Upper lobe of left lung (tissue), 6 donors: ENCODE results near the gene EMSY. TPM values are rescaled to one million over a fixed set of nuclear protein-coding genes. Genes with fewer than 3 reads are reported as not detected.
A peak's percentile ranks its signal among the peaks of the same experiment; 100 is the strongest.
"Not testable (repeated sequence)": the region's sequence is repeated elsewhere in the genome, so short reads cannot be mapped to it uniquely, and the experiment has no call there.

ENCODE experiments used
- ATAC-seq, 2 donors: fragments of 200-7000 bp; cut with Tn5 transposase; one replicate each; pipeline ENCODE4 v1.9.1; 2022; ENCODE audit warnings: mild to moderate bottlenecking in 2 of 2, moderate library complexity in 2 of 2; ENCODE audit not compliant: low FRiP score in 2 of 2
- DNase-seq, 2 donors: peaks; one replicate each; pipeline ENCODE4 v3.0.0-alpha.2; 2019 to 2020
- H3K27ac ChIP-seq, 4 donors: fragments of 200-600 bp; sonication (generic); one replicate each; pipeline ENCODE4 v1.5.1; 2016 to 2019
- H3K27me3 ChIP-seq, 4 donors: fragments of 200-600 bp; sonication (generic); one replicate each; pipeline ENCODE4 v1.5.1; 2017 to 2019
- H3K36me3 ChIP-seq, 4 donors: fragments of 200-600 bp; sonication (generic); one replicate each; pipeline ENCODE4 v1.5.1; 2016 to 2019
- H3K4me1 ChIP-seq, 4 donors: fragments of 200-600 bp; sonication (generic); one replicate each; pipeline ENCODE4 v1.5.1; 2018 to 2019
- H3K4me3 ChIP-seq, 4 donors: fragments of 200-600 bp; sonication (generic); one replicate each; pipeline ENCODE4 v1.5.1; 2017 to 2019; ENCODE audit warnings: mild to moderate bottlenecking in 2 of 4, moderate library complexity in 1 of 4
- H3K9me3 ChIP-seq, 4 donors: fragments of 200-600 bp; sonication (generic); one replicate each; pipeline ENCODE4 v1.5.1; 2018 to 2019
- EP300 ChIP-seq, 4 donors: sonication (generic); formaldehyde crosslinking; IDR thresholded peaks; one replicate each; pipeline ENCODE4 v1.5.1; 2017; ENCODE audit warnings: antibody characterized with exemption in 4 of 4, control low read depth in 2 of 4
- POLR2A ChIP-seq, 4 donors: fragments of 450-650 bp; IDR thresholded peaks; one replicate each; pipeline ENCODE4 v1.5.1; 2016 to 2017; ENCODE audit warnings: antibody characterized with exemption in 4 of 4, mild to moderate bottlenecking in 2 of 4
- POLR2AphosphoS5 ChIP-seq, 2 donors: sonication (generic); formaldehyde crosslinking; IDR thresholded peaks; one replicate each; pipeline ENCODE4 v1.5.1; 2017; ENCODE audit warnings: antibody characterized with exemption in 2 of 2
- WGBS, 2 donors: methylation state at CpG; one replicate each; pipeline ENCODE4 v1.1.5; 2017 to 2018; 5-methylcytosine and 5-hydroxymethylcytosine counted together
- total RNA-seq, 6 donors: library from RNA; depleted of rRNA in 4 of 6; stranded (reverse); fragments of >200 nt in 4 of 6; gene quantifications; one replicate each; pipeline versions ENCODE4 v1.1.0 to v1.2.1, GENCODE V29; 2016 to 2021
- TF ChIP-seq, protein P1 (sequence below), 6 experiments: fragments of 450-650 bp in 4 of 6; fragments of 200-600 bp in 2 of 6; sonication (generic) in 2 of 6; IDR thresholded peaks; one replicate each; pipeline ENCODE4 v1.5.1; 2016 to 2019; ENCODE audit warnings: antibody characterized with exemption in 6 of 6
- donor health status: DM: no; HTN: no; CAD: no; lungs with moderate emphysema.
- donor health status: DM: no; HTN: yes; CAD: no; lungs with severe emphysema.

EMSY gene
- total RNA-seq, 6 donors from 2014 or later: 14.6 to 66.0 (median 20.9) TPM

DNA sequence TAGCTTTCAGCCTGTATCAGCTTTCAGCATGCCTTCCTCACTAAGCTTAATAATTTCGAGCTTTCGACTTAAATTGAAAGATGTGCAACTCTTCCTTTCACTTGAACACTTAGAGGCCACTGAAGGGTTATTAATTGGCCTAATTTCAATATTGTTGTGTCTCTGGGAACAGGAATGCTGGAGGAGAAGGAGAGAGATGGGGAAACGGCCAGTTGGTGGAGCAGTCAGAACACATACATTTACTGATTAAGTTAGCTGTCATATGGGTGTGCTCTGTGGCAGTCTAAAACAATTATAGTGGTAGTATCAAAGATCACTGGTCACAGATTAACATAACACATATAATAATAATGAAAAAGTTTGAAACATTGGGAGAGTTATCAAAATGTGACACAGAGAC, 119.5 kb downstream of the EMSY start:
- Histone ChIP-seq H3K4me3 (no peak overlapping the region), H3K4me1 (peaks cover 5 to 17% (median 7%) of the 10 kb centered on the region in 4 donors), H3K27ac (peak overlapping the region in 1 of 4 donors; percentile 27), H3K27me3 (no peaks in the 10 kb centered on the region), H3K36me3 (no peaks in the 10 kb centered on the region), H3K9me3 (no peaks in the 10 kb centered on the region)
- TF ChIP-seq POLR2AphosphoS5 (IDR thresholded peaks at IDR 0.05) (no peak), POLR2A (IDR thresholded peaks at IDR 0.05) (no peak), EP300 (IDR thresholded peaks at IDR 0.05) (no peak)
- TF ChIP-seq, protein P1, sequence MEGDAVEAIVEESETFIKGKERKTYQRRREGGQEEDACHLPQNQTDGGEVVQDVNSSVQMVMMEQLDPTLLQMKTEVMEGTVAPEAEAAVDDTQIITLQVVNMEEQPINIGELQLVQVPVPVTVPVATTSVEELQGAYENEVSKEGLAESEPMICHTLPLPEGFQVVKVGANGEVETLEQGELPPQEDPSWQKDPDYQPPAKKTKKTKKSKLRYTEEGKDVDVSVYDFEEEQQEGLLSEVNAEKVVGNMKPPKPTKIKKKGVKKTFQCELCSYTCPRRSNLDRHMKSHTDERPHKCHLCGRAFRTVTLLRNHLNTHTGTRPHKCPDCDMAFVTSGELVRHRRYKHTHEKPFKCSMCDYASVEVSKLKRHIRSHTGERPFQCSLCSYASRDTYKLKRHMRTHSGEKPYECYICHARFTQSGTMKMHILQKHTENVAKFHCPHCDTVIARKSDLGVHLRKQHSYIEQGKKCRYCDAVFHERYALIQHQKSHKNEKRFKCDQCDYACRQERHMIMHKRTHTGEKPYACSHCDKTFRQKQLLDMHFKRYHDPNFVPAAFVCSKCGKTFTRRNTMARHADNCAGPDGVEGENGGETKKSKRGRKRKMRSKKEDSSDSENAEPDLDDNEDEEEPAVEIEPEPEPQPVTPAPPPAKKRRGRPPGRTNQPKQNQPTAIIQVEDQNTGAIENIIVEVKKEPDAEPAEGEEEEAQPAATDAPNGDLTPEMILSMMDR (IDR thresholded peaks at IDR 0.05): no peak
- WGBS, 2 donors: 48 to 63% methylated on average over 3 of the region's 3 CpGs
- DNase-seq (no peak), ATAC-seq (no peak)

DNA sequence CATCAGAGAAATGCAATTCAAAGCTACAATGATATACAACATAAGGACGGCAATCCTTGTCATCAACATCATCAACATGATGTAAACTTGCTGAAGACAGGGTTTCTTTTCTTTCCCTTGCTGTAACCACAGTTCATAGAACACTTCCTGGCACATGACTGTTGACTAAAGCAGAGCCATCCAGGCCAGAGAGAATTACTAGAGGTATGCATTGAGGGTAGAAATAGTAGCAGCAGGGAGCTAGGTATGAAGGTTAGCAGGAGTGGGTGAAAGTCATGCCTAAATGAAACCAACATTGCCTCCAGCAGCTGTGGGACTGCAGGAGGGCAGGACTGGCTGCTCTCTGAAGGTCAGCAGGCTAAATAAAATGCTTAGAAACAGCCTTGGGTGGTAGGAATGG, 122.0 kb downstream of the EMSY start:
- WGBS, 2 donors: 0% methylated on average over 1 of the region's 1 CpG
- no peaks in the 10 kb centered on the region for H3K36me3 ChIP-seq
- no peak for ATAC-seq
- no peaks in the 10 kb centered on the region for H3K27me3 ChIP-seq
- no peak for TF ChIP-seq POLR2AphosphoS5 (IDR thresholded peaks at IDR 0.05)
- TF ChIP-seq POLR2A (IDR thresholded peaks at IDR 0.05): no peak
- no peak overlapping the region for H3K27ac ChIP-seq
- H3K4me3 ChIP-seq: no peak overlapping the region
- peaks cover 0 to 4% (median 2%) of the 10 kb centered on the region in 4 donors for H3K4me1 ChIP-seq
- DNase-seq: no peak
- H3K9me3 ChIP-seq: no peaks in the 10 kb centered on the region

DNA sequence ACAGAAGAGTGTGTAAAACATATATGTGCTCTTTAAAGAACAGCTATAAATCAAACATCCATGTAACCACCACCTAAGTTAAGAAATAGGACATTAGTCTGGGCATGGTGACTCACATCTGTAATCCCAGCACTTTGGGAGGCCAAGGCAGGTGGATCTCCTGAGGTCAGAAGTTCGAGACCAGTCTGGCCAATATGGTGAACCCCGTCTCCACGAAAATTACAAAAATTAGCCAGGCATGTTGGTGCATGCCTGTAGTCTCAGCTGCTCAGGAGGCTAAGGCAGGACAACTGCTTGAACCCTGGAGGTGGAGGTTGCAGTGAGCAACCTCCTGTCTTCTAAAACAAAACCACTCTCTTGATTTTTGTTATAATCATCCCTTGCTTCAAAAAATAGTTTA, 122.4 kb downstream of the EMSY start:
- no peak for TF ChIP-seq POLR2A (IDR thresholded peaks at IDR 0.05)
- TF ChIP-seq POLR2AphosphoS5 (IDR thresholded peaks at IDR 0.05): no peak
- no peak for TF ChIP-seq EP300 (IDR thresholded peaks at IDR 0.05)
- TF ChIP-seq, protein P1 (IDR thresholded peaks at IDR 0.05): no peak
- DNase-seq (no peak), ATAC-seq (no peak)
- Histone ChIP-seq H3K9me3 (no peaks in the 10 kb centered on the region), H3K4me3 (no peak overlapping the region), H3K27me3 (no peaks in the 10 kb centered on the region), H3K27ac (no peak overlapping the region), H3K4me1 (peaks cover 0 to 2% (median 0%) of the 10 kb centered on the region in 4 donors), H3K36me3 (no peaks in the 10 kb centered on the region)
- WGBS, 2 donors: 94 to 97% methylated on average over 3 of the region's 3 CpGs

DNA sequence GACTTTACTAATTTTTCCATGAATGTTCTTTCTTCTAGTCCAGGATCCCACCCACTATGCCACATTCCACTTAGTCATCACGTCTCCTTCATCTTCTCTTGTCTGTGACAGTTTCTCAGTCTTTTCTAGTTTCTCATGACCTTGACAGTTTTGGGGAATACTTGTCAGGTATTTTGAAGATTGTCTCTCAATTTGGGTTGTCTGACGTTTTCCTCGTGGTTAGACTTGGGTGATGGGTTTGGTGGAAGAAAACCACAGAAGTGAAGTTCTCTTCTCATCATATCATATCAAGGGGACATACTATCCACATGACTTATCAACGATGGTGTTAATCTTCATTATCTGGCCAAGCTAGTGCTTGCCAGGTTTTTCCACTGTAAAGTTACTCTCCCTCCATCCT, 123.3 kb downstream of the EMSY start:
- Histone ChIP-seq H3K27ac (no peak overlapping the region), H3K9me3 (no peaks in the 10 kb centered on the region), H3K27me3 (no peaks in the 10 kb centered on the region), H3K4me1 (no peaks in the 10 kb centered on the region), H3K4me3 (no peak overlapping the region), H3K36me3 (no peaks in the 10 kb centered on the region)
- no peak for DNase-seq
- no peak for TF ChIP-seq POLR2A (IDR thresholded peaks at IDR 0.05)
- TF ChIP-seq EP300 (IDR thresholded peaks at IDR 0.05): no peak
- TF ChIP-seq POLR2AphosphoS5 (IDR thresholded peaks at IDR 0.05): no peak
- TF ChIP-seq, protein P1 (IDR thresholded peaks at IDR 0.05): no peak
- WGBS, 2 donors: 64 to 72% methylated on average over 4 of the region's 4 CpGs
- no peak for ATAC-seq

DNA sequence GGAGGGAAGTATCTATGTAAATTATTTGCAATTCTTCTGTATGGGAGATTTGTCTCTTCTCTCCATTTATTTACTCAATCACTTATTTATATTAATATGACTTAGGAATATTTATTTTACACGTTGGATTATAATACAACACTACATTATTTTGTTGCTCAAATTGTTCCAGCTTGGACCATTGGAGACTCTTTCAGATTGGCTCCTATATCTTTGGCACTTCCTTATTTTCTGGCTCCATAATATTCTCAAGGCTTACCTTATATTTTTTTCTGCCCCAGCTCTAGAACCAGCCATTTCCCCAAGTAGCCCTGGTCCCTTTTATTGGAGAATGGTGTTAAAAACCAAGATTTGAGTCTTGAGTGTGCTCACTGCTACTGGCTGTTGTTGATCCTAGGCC, 123.8 kb downstream of the EMSY start:
- no peaks in the 10 kb centered on the region for H3K27me3 ChIP-seq
- H3K9me3 ChIP-seq: no peaks in the 10 kb centered on the region
- DNase-seq (no peak), ATAC-seq (no peak)
- 54 to 55% methylated on average over 1 of the region's 1 CpG for WGBS, 2 donors
- no peak overlapping the region for H3K27ac ChIP-seq
- no peaks in the 10 kb centered on the region for H3K4me1 ChIP-seq
- H3K36me3 ChIP-seq: no peaks in the 10 kb centered on the region
- no peak overlapping the region for H3K4me3 ChIP-seq
- TF ChIP-seq POLR2A (IDR thresholded peaks at IDR 0.05) (no peak), EP300 (IDR thresholded peaks at IDR 0.05) (no peak), POLR2AphosphoS5 (IDR thresholded peaks at IDR 0.05) (no peak)
- TF ChIP-seq, protein P1 (IDR thresholded peaks at IDR 0.05): no peak

DNA sequence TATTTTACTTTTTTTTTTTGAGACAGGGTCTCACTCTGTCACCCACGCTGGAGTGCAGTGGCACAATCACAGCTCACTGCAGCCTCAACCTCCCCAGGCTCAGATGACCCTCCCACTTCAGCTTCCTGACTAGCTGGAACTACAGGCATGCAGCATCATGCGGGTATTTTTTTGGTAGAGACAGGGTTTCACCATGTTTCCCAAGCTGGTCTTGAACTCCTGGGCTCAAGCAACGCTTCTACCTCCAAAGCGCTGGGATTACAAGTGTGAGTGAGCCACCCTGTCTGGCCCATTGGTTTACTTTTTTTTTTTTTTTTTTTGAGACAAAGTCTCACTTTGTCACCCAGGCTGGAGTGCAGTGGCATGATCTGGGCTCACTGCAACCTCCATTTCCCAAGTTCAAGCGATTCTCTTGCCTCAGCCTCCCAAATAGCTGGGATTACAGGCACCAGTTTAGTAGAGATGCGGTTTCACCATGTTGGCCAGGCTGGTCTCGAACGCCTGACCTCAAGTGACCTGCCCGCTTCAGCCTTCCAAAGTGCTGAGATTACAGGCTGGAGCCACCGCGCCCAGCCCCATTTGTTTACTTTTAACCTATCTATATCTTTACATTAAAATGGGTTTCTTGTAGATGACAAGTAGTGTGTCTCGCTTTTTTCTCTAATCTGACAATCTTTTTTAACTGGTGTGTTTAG, 127.5 kb downstream of the EMSY start:
- ATAC-seq, H3K9me3 ChIP-seq, DNase-seq, H3K36me3 ChIP-seq, H3K27ac ChIP-seq, H3K4me3 ChIP-seq, H3K27me3 ChIP-seq: not testable (repeated sequence)
- H3K4me1 ChIP-seq: peaks cover 7 to 13% (median 11%) of the 10 kb centered on the region in 4 donors
- WGBS, 2 donors: 91 to 95% methylated on average over 12 of the region's 12 CpGs
